Neuron (in vitro differentiated cells): Measurements from ENCODE around the gene CPNE7.

Experiments
- H2AFZ ChIP-seq: one replicate; pipeline ENCODE4 v1.6.1; 2013; ENCODE audit warnings: low read depth, mild to moderate bottlenecking, inconsistent platforms, low read length, moderate library complexity
- H3K27me3 ChIP-seq: one replicate; pipeline ENCODE4 v1.6.1; 2013; ENCODE audit warnings: low read length; ENCODE audit not compliant: insufficient read depth
- H3K36me3 ChIP-seq: one replicate; pipeline ENCODE4 v1.6.1; 2013; ENCODE audit warnings: low read length; ENCODE audit not compliant: insufficient read depth
- H3K4me1 ChIP-seq: one replicate; pipeline ENCODE4 v1.6.1; 2013; ENCODE audit warnings: low read length; ENCODE audit not compliant: insufficient read depth
- H3K4me3 ChIP-seq: 2 replicates; pipeline ENCODE4 v1.5.1; 2013; ENCODE audit warnings: mild to moderate bottlenecking, low read length, moderate library complexity
- H3K9me3 ChIP-seq: one replicate; pipeline ENCODE4 v1.6.1; 2013; ENCODE audit warnings: low read length

Gene CPNE7

DNA sequence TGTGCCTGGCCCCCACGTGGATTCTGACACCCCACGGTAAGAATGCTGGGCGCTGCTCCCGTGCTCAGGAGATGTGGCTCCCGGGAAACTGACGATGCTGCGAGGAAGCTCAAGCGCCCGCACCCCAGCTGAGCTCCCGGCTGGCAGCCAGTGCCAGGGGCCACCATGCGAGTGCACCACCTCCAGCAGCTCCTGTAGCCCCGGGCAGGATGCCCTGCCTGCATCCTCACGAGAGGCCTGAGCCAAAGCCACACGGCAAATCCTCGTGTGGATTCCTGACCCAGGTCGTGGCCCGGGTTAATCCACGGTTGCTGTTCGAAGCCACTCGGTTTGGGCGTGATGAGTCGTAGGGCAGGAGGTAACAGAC, 26.3 kb downstream of the CPNE7 start:
- no peak overlapping the region for H3K4me3 ChIP-seq

DNA sequence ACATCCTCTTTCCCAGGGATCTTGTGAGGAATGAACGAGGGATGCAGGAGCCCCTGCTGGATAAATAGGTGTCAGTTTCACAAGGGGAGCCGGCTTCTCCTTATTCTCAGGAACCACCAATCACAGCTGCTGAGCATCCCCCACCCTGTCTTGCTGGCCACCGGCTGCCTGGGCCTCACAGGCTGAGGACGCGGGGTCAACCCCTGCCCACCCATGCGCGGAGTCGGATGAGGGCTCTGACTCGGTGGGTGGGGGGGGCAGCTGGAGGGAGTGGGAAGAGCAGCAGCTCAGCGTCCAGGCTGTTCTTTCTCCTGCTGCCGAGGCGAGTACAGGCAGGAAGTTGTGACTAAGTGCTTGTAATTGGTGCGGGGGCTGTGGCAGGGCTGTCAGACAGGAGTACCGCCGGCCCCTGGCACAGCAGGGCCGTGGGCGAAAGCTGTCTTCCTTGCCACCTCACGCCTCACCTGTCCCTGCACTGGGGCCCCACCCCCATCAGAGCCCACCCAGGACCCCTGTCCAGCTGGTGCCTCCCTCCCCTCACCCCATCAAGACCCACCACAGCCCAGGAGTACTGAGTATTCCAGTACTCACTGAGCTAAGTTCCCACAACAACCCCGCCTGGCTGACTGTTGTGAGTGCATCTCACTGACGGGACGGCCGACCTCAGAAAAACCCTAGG, 26.9 kb downstream of the CPNE7 start:
- H3K4me3 ChIP-seq = no peak overlapping the region
- peaks cover 30% of the 10 kb centered on the region for H3K4me1 ChIP-seq
- H3K27me3 ChIP-seq = no peaks in the 10 kb centered on the region
- no peaks in the 10 kb centered on the region for H3K36me3 ChIP-seq
- H3K9me3 ChIP-seq = no peaks in the 10 kb centered on the region
- no peak overlapping the region for H2AFZ ChIP-seq

More for the DNA sequence above, 26.3 kb downstream of the CPNE7 start:
- H3K36me3 ChIP-seq = no peaks in the 10 kb centered on the region
- peaks cover 30% of the 10 kb centered on the region for H3K4me1 ChIP-seq
- no peak overlapping the region for H2AFZ ChIP-seq
- no peaks in the 10 kb centered on the region for H3K9me3 ChIP-seq
- H3K27me3 ChIP-seq = no peaks in the 10 kb centered on the region

DNA sequence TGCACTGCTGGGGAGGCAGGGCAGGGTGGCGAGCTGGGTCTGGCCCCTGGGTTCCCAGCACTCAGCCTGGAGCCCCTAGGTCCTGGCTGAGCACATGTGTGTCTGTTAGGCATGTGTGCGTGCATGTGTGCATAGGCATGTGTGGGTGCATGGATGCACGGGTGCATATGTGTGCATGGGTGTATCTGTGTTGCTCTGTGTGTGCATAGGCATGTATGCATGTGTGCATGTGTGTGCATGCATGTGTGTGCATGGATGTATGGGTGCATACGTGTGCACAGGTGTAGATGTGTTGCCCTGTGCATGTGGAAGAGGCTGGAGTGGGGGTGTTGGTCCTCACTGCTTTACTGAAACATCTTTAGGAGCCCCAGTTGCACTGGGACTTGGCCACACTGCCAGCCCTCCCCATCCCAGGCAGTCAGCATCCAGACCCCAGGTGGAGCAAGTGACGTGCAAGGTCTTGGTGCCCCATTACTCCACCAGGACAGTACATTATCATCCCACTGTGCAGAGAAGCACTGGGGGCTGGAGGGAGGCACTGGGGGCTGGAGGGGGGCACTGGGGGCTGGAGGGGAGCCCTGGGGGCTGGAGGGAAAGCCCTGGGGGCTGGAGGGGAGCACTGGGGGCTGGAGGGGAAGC, 27.5 kb downstream of the CPNE7 start:
- Histone ChIP-seq H3K36me3 (no peaks in the 10 kb centered on the region), H3K9me3 (no peaks in the 10 kb centered on the region), H2AFZ (no peak overlapping the region), H3K4me3 (no peak overlapping the region), H3K4me1 (peaks cover 30% of the 10 kb centered on the region), H3K27me3 (no peaks in the 10 kb centered on the region)

DNA sequence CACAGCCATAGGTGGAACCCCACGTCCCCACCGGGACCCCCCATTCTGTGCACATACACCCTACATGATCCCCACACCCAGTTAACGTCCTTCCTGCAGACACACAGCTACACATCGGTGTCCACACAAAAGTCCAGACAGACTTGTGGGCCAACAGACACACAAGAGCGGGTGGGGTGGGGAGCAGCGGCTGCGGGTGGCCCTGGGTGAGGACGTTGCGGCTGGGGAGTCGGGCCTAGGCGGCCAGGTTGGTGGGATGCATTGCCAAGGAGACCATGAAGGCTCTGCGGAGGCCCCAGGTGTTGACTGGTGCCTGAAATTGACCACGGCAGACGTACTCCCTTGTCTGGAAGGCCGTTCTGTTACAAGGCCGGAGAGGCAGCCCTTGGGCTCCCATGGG, 29.2 kb downstream of the CPNE7 start:
- H3K36me3 ChIP-seq = no peaks in the 10 kb centered on the region
- H3K27me3 ChIP-seq = no peaks in the 10 kb centered on the region
- peaks cover 20% of the 10 kb centered on the region for H3K4me1 ChIP-seq

DNA sequence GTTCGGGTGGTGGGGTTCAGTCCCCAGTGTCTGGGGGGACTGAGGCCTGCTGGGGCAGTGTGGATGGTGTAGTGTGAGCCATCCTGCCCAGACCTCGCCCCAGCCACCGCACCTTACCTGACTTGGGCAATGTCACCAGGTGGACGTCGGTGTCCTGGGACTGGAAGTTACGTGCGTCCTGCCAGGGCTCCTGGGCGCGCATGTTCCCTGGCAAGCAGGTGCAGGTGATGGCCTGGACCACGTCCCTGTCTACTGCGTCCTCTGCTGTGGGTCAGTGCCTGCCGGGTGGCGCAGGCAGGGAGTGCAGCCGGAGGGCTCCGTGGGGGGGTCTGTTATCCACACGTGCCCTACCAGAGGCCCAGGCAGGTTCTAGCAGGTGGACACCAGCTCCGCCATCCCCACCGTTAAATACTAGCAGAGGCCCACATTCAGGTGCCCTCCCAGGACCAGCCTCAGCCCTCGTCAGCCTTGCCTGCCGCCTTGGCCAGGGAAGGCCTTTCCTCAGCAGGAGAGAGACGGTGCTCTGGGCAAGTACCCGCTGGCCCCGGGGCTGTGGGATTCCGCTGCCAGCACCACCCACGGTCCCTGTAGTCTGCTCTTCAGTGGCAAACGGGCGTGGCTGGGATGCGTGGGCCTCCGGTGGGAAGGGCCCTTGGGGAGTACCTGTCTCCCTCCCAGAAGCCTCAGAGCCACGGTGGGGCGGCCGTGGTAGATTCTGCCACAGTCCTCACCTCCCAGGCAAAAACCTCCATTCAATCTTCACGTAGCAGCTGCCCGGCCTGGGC, 29.8 kb downstream of the CPNE7 start:
- Histone ChIP-seq H3K36me3 (no peaks in the 10 kb centered on the region), H3K4me3 (no peak overlapping the region), H3K4me1 (peaks cover 15% of the 10 kb centered on the region), H3K9me3 (no peaks in the 10 kb centered on the region), H2AFZ (no peak overlapping the region), H3K27me3 (no peaks in the 10 kb centered on the region)

More for the DNA sequence above, 29.2 kb downstream of the CPNE7 start:
- Histone ChIP-seq H3K4me3 (no peak overlapping the region), H3K9me3 (no peaks in the 10 kb centered on the region), H2AFZ (no peak overlapping the region)

DNA sequence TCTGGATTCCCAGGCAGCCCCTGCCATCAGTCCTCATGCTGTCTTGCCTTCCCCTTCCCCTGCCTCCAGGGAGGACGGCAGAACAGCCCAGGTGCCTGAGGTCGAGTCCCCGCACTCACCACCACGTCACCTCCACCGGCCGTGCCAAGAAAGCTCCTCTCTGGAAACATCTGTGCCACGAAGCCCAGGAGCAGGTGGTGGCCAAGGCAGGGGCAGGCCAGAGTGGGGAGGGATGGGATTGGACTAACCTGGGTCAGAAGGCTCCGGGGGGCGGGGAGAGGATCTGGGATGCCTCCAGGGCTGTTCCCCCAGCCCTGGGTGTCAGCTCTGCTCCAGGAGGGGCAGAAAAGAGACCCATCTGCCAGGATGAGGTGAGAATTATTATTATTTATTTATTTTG, 30.4 kb downstream of the CPNE7 start:
- Histone ChIP-seq H3K4me3 (no peak overlapping the region), H3K36me3 (no peaks in the 10 kb centered on the region), H3K4me1 (peaks cover 15% of the 10 kb centered on the region), H3K27me3 (no peaks in the 10 kb centered on the region), H3K9me3 (no peaks in the 10 kb centered on the region), H2AFZ (no peak overlapping the region)

DNA sequence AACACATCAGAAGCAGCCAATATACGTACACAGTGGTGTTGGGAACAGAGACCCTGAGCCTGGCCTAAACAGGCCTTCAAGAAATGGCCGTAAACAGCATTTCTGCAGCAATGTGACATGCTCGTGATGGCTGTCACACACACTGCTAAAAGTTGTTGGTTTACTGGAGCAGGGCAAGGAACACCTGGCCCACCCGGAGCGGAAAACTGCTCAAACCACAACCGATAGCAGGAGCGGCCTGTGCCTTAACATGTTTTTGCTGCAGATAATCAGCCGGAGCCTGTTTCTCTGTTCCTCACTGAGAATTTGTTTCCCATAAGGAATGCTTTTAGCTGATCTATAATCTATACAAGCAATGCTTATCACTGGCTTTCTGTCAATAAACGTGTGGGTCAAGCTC, 31.9 kb downstream of the CPNE7 start:
- H3K4me3 ChIP-seq = no peak overlapping the region
- H3K9me3 ChIP-seq = no peaks in the 10 kb centered on the region
- H3K4me1 ChIP-seq = peaks cover 8% of the 10 kb centered on the region
- no peaks in the 10 kb centered on the region for H3K36me3 ChIP-seq
- no peak overlapping the region for H2AFZ ChIP-seq
- no peaks in the 10 kb centered on the region for H3K27me3 ChIP-seq

DNA sequence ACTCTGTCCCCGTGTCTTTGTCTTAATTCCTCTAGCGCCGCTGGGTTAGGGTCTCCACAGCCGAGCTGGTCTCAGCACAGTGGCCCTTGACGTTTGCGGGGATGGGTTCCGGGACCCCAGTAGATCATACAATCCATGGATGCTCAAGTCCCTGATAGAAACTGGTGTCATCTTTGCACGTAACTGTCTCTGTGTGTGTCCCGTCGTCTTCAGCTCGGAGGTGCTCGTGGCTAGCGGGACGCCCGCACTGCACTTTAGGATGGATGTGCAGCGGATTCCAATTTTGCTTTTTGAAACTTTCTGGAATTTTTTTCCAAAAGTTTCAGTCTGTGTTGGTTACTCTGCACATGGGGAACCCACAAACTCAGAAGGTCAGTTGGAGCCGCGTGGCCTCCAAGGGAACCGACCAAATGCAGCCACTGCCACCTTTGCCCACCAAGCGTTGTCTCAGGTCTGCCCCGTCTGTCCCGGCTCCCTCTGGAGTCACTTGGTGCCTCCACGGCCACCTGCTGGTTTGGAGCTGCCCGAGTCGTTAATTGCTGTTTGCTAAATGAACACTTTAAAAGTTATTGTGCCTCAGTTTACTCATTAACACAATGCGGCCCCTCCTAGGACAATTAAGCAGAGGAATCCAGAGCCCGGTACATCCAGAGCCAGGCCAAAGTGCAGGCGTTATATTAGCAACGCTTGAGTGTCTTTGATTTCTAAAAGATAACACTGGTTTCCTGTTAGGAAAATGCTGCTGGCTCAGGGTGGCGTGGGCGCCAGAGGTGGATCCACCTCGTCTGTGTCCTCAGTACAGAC, 32.6 kb downstream of the CPNE7 start:
- H3K4me1 ChIP-seq = peaks cover 5% of the 10 kb centered on the region
- no peaks in the 10 kb centered on the region for H3K27me3 ChIP-seq
- no peak overlapping the region for H2AFZ ChIP-seq
- no peak overlapping the region for H3K4me3 ChIP-seq
- no peaks in the 10 kb centered on the region for H3K36me3 ChIP-seq
- H3K9me3 ChIP-seq = no peaks in the 10 kb centered on the region

DNA sequence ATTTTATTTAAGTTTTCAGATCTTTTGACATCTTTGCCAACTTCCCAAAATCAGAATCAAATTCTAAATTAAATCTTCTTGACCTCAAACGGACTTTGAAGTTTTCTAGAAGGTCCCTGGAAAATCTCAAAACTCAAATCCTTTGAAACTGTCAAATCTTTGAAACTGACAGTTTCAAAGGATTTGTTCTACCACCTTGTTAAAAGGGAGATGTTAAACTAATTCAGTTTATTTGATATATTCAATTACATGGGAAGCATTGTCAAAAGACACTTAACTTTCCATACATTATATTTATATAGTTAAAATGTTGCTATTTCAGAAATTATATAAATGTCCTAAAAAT, 34.5 kb downstream of the CPNE7 start:
- Histone ChIP-seq H3K4me3 (no peak overlapping the region), H3K27me3 (no peaks in the 10 kb centered on the region), H3K36me3 (no peaks in the 10 kb centered on the region), H3K4me1 (peaks cover 8% of the 10 kb centered on the region), H3K9me3 (no peaks in the 10 kb centered on the region), H2AFZ (no peak overlapping the region)

DNA sequence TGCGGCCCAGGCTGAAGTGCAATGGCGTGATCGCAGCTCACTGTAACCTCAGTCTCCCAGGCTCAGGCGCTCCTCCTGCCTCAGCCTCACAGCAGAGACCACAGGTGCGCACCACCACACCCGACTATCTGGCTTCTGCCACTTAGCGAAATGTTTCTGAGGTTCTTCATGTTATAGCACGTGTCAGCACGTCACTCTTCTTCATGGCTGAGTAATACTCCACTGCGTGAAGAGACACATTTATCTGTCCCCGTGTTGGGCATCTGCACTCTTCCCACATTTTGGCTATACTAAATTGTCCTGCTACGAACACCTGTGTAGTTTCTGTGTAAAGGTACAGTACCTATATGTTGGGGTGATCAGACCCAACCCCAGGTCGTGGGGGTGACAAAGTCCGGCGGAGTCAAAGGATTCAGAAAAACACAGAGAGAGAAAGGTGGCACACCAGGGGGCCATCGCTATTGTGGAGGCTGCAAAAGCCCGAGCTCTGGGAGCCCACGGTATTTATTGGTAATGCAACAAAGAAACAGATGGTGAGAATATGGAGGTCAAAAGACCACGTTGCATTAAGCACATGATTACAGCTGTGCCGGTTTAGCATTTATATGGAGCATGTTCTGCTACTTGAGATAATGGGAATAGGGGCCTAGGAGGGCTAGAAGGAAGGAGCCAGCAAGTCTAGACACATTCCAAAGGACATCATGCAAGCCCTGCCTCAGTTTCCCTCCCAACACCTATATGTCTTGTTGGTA, 37.0 kb downstream of the CPNE7 start:
- Histone ChIP-seq H3K9me3 (no peaks in the 10 kb centered on the region), H3K4me1 (peaks cover 8% of the 10 kb centered on the region), H2AFZ (no peak overlapping the region), H3K36me3 (no peaks in the 10 kb centered on the region), H3K4me3 (no peak overlapping the region), H3K27me3 (no peaks in the 10 kb centered on the region)

DNA sequence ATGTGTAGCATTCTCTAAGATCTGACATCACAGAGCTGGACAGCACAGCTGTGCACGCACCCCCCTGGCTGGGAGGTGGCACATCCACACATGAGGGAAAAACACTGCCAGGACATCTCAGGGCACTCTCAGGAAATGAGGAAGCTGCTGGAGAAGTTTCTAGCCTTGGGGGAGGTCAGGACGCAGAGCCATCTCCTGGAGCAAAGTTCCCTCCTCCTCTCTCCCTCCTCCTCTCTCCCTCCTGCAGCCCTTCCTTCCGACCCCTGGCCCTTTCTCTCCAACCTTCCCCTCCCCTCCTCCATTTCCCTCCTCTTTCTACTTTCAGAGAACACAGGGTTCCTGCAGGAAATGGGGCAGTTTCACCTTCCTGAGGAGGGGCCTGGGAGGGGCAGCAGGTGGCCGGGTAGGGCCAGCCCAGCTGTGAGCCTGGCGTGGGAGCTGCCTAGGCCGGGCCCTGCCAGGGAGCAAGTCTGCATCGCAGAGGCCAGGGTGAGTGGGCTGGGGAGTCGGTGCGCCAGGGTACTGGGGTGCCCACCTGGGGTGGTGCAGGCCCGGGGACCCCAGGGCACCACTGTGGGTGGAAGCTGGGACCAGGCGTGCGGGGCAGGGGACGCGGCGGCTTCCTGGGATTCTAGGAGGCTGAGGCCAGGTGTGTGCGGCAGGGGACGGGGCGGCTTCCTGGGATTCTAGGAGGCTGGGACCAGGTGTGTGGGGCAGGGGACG, 37.8 kb downstream of the CPNE7 start, which contains the start of gene DPEP1:
Gene DPEP1 (plus strand): TSS at position 412 of the 723 bp plus-strand sequence. CDS start 16,769 bp downstream, outside the sequence.
- H3K9me3 ChIP-seq = no peaks in the 10 kb centered on the region
- no peaks in the 10 kb centered on the region for H3K27me3 ChIP-seq
- H3K36me3 ChIP-seq = no peaks in the 10 kb centered on the region
- H3K4me1 ChIP-seq = peaks cover 8% of the 10 kb centered on the region
- no peak within 1 kb of the TSS for H2AFZ ChIP-seq
- H3K4me3 ChIP-seq = no peak within 1 kb of the TSS

DNA sequence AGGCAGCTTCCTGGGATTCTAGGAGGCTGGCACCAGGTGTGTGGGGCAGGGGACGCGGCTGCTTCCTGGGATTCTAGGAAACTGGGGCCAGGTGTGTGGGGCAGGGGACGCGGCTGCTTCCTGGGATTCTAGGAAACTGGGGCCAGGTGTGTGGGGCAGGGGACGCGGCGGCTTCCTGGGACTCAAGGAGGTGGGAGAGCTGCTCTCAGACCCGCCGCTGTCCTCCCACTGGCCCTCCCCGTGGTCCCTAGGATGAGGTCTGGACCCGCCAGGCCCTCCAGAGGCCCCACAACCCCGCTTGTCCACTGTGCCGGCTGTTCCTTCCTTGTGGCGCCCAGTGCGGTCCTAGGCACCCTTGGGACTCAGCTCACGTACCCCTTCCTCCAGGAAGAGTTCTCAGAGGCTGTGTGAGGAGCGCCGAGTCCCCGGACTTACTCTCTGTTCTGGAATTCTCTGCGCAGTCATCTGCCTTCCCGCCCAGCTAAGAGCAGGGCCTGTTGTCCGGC, 38.4 kb downstream of the CPNE7 start:
- Histone ChIP-seq H3K4me3 (no peak overlapping the region), H3K4me1 (peaks cover 8% of the 10 kb centered on the region), H3K9me3 (no peaks in the 10 kb centered on the region), H3K27me3 (no peaks in the 10 kb centered on the region), H2AFZ (no peak overlapping the region), H3K36me3 (no peaks in the 10 kb centered on the region)
